Caco-2 (cell line): ENCODE measurements around the gene NRCAM. TPM values are rescaled to one million over a fixed set of nuclear protein-coding genes. Genes with fewer than 3 reads are reported as not detected.

Experiments used
- BruUV-seq: library from RNA; stranded (reverse); fragments of 400-500 nt; replicated peaks from 2 replicates; lab custom pipeline; 2021; lab: Mats Ljungman, UMichigan
- CTCF ChIA-PET: fragments of 300-600 bp; sonication (Branson Sonifier 250); formaldehyde crosslinking; loops from one replicate; lab custom pipeline; 2022; ENCODE audit warnings: antibody characterized with exemption; lab: Charles Lee
- POLR2A ChIA-PET: fragments of 300-600 bp; sonication (Branson Sonifier 250); formaldehyde crosslinking; loops from one replicate; lab custom pipeline; 2022; ENCODE audit warnings: antibody characterized with exemption; lab: Charles Lee
- DNase-seq, 2 experiments: peaks; one replicate each; pipeline versions ENCODE4 v3.0.0 to v3.0.0-alpha.2; 2020 to 2022
- H3K27me3 ChIP-seq: replicated peaks from 2 replicates; pipeline ENCODE4 v1.6.0; 2011; ENCODE audit warnings: low read length; ENCODE audit not compliant: control insufficient read depth, insufficient read depth
- H3K36me3 ChIP-seq: 2 replicates; pipeline ENCODE4 v1.5.1; 2011; ENCODE audit warnings: low read length; ENCODE audit not compliant: control insufficient read depth, insufficient read depth
- H3K4me1 ChIP-seq: fragments of 250-450 bp; sonication (Bioruptor Pico); 2 replicates; pipeline ENCODE4 v1.5.1; 2020; ENCODE audit warnings: mild to moderate bottlenecking
- H3K4me3 ChIP-seq: 2 replicates; pipeline ENCODE4 v1.5.1; 2011; ENCODE audit warnings: low read depth, mild to moderate bottlenecking, control low read depth, low read length
- H3K9me3 ChIP-seq: fragments of 250-450 bp; sonication (Bioruptor Pico); 2 replicates; pipeline ENCODE4 v1.5.1; 2020; ENCODE audit warnings: mild to moderate bottlenecking, moderate library complexity
- H3K27ac Mint-ChIP-seq: one replicate; pipeline ENCODE4 v1.8.0; 2022; ENCODE audit warnings: mixed read lengths; ENCODE audit not compliant: unreplicated experiment
- H3K27me3 Mint-ChIP-seq: one replicate; pipeline ENCODE4 v1.8.0; 2022; ENCODE audit warnings: mixed read lengths; ENCODE audit not compliant: insufficient read depth, unreplicated experiment
- H3K36me3 Mint-ChIP-seq: one replicate; pipeline ENCODE4 v1.8.0; 2022; ENCODE audit warnings: mild to moderate bottlenecking, mixed read lengths; ENCODE audit not compliant: insufficient read depth, unreplicated experiment
- H3K4me1 Mint-ChIP-seq: one replicate; pipeline ENCODE4 v1.8.0; 2022; ENCODE audit warnings: low read depth, mixed read lengths; ENCODE audit not compliant: unreplicated experiment
- H3K4me3 Mint-ChIP-seq: one replicate; pipeline ENCODE4 v1.8.0; 2022; ENCODE audit warnings: mild to moderate bottlenecking, moderate library complexity, mixed read lengths; ENCODE audit not compliant: unreplicated experiment
- H3K9me3 Mint-ChIP-seq: one replicate; pipeline ENCODE4 v1.8.0; 2022; ENCODE audit warnings: mixed read lengths; ENCODE audit not compliant: unreplicated experiment
- CTCF ChIP-seq, 2 experiments: fragments of 200-600 bp in 1 of 2; IDR thresholded peaks; 1 replicate in 1 of 2; 2 replicates in 1 of 2; pipeline versions ENCODE4 v1.5.1 to v1.8.0; 2011 to 2022; ENCODE audit warnings: antibody characterized with exemption in 1 of 2, control low read depth in 1 of 2, inconsistent platforms in 1 of 2, low read depth in 1 of 2, low read length in 1 of 2, mild to moderate bottlenecking in 1 of 2, moderate library complexity in 1 of 2; ENCODE audit not compliant: insufficient read depth in 1 of 2, severe bottlenecking in 1 of 2, unreplicated experiment in 1 of 2
- intact Hi-C: fragments of 100-400 bp; cut with micrococcal nuclease; formaldehyde crosslinking; loops from one replicate; pipeline ENCODE4 v1.10.0; 2022; ENCODE audit not compliant: unreplicated experiment
- total RNA-seq: library from RNA; stranded (reverse); gene quantifications from 2 replicates; pipeline ENCODE4 v1.2.3, GENCODE V29; 2022

Gene NRCAM
- total RNA-seq, 1 experiment from 2014 or later, result 96.2 TPM

DNA sequence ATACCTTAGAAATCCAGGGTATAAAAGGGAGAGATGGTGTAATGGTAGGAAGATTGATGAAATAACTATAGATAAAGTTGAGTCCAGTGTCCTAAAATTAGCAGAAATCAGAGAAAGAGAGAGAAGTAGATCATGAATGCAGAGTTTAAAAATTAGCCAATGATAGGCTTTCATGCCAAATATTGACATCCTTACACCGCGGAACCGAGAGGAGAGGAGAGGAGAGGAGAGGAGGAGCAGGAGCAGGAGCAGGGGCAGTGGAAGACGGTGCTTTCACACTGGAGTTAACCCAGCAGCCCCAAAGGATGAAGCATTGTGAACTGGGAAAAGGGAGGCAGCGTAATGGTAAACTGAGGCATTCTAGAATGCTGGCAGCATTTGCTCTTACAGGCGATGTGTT lies 291.9 kb downstream of the NRCAM start:
- H3K9me3 ChIP-seq, result no peaks in the 10 kb centered on the region
- intact Hi-C loops, result no loop called here
- Mint-ChIP-seq H3K27ac (no peak overlapping the region), H3K4me3 (no peak overlapping the region), H3K36me3 (peaks cover 5% of the 10 kb centered on the region), H3K4me1 (peaks cover 6% of the 10 kb centered on the region), H3K9me3 (peaks cover 9% of the 10 kb centered on the region), H3K27me3 (no peaks in the 10 kb centered on the region)
- POLR2A ChIA-PET, result no interaction called here
- H3K36me3 ChIP-seq, result no peaks in the 10 kb centered on the region; the same call in 1 of the 2 replicates
- BruUV-seq, result no TSS peak
- no peak for DNase-seq
- H3K27me3 ChIP-seq, result no peaks in the 10 kb centered on the region
- H3K4me3 ChIP-seq, result no peak overlapping the region
- CTCF ChIA-PET, result no interaction called here
- no peak for TF ChIP-seq CTCF (IDR thresholded peaks at IDR 0.05; ENCODE audit: insufficient read depth in 1 of 2, low read depth in 1 of 2, low read length in 1 of 2, severe bottlenecking in 1 of 2, unreplicated experiment in 1 of 2)
- no peaks in the 10 kb centered on the region for H3K4me1 ChIP-seq

- Mint-ChIP-seq H3K4me3 (no peak overlapping the region), H3K4me1 (no peaks in the 10 kb centered on the region), H3K27ac (no peak overlapping the region), H3K36me3 (peaks cover 5% of the 10 kb centered on the region), H3K9me3 (peaks cover 8% of the 10 kb centered on the region), H3K27me3 (no peaks in the 10 kb centered on the region)
- Histone ChIP-seq H3K9me3 (no peaks in the 10 kb centered on the region), H3K27me3 (no peaks in the 10 kb centered on the region), H3K4me3 (no peak overlapping the region), H3K4me1 (peaks cover 5% of the 10 kb centered on the region; the same call in 1 of the 2 replicates), H3K36me3 (no peaks in the 10 kb centered on the region; the same call in 1 of the 2 replicates)
- BruUV-seq, result no TSS peak
- POLR2A ChIA-PET, result no interaction called here
- no peak for DNase-seq
- TF ChIP-seq CTCF (IDR thresholded peaks at IDR 0.05; ENCODE audit: insufficient read depth in 1 of 2, low read depth in 1 of 2, low read length in 1 of 2, severe bottlenecking in 1 of 2, unreplicated experiment in 1 of 2), result no peak
- CTCF ChIA-PET, result no interaction called here
- intact Hi-C loops, result no loop called here
Measured at GRCh38 chr7:108158776-108159175, 297.5 kb downstream of the NRCAM start.

DNA sequence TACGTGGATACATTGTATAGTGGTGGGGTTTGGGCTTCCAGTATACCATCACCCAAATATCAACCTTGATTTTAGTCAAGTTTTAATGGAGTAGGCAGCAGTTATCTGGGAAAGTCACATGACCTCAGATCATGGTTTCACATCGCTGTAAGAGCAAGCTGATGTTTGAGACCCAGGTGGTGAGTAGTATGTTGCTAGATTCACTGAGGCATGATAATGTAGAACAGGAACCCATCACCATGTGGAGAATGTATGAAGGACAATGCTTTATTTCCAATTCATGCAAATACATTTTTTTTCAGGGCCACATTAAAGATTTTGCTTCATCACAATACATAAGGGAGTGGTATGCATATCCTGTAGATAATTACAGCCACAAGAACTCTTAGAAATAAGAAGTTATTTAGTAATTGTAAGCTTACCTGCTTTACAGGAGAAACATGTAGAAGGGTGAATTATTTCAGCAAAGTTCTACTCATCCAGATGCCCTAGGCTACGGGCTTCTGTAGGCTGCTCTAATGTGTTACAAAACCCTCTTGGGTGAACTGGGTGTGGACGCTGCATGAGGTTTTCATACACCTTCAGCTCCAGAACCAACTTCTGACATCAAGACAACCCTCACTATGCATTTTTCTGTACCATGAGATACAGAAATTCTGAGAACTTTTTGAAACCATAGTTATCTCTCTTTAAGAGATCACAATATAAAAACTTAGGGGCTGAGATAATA lies 298.5 kb downstream of the NRCAM start:
- Mint-ChIP-seq H3K4me1 (no peaks in the 10 kb centered on the region), H3K36me3 (no peaks in the 10 kb centered on the region), H3K27me3 (no peaks in the 10 kb centered on the region), H3K9me3 (no peaks in the 10 kb centered on the region), H3K4me3 (no peak overlapping the region), H3K27ac (no peak overlapping the region)
- Histone ChIP-seq H3K27me3 (no peaks in the 10 kb centered on the region), H3K4me3 (no peak overlapping the region), H3K4me1 (peaks cover 5% of the 10 kb centered on the region; the same call in 1 of the 2 replicates), H3K9me3 (no peaks in the 10 kb centered on the region), H3K36me3 (no peaks in the 10 kb centered on the region; the same call in 1 of the 2 replicates)
- CTCF ChIA-PET, result no interaction called here
- TF ChIP-seq CTCF (IDR thresholded peaks at IDR 0.05; ENCODE audit: insufficient read depth in 1 of 2, low read depth in 1 of 2, low read length in 1 of 2, severe bottlenecking in 1 of 2, unreplicated experiment in 1 of 2), result no peak
- POLR2A ChIA-PET, result no interaction called here
- intact Hi-C loops, result no loop called here
- BruUV-seq, result no TSS peak
- no peak for DNase-seq
